Kasumi-1 (cell line): Measurements from ENCODE around the gene EPHB4.
"Not testable (repeated sequence)": the region's sequence is repeated elsewhere in the genome, so short reads cannot be mapped to it uniquely, and the experiment has no call there.

Source experiments
- DNase-seq, 2 experiments: peaks; one replicate each; lab custom pipeline; 2025; lab: John Stamatoyannopoulos, UW

EPHB4 gene

DNA sequence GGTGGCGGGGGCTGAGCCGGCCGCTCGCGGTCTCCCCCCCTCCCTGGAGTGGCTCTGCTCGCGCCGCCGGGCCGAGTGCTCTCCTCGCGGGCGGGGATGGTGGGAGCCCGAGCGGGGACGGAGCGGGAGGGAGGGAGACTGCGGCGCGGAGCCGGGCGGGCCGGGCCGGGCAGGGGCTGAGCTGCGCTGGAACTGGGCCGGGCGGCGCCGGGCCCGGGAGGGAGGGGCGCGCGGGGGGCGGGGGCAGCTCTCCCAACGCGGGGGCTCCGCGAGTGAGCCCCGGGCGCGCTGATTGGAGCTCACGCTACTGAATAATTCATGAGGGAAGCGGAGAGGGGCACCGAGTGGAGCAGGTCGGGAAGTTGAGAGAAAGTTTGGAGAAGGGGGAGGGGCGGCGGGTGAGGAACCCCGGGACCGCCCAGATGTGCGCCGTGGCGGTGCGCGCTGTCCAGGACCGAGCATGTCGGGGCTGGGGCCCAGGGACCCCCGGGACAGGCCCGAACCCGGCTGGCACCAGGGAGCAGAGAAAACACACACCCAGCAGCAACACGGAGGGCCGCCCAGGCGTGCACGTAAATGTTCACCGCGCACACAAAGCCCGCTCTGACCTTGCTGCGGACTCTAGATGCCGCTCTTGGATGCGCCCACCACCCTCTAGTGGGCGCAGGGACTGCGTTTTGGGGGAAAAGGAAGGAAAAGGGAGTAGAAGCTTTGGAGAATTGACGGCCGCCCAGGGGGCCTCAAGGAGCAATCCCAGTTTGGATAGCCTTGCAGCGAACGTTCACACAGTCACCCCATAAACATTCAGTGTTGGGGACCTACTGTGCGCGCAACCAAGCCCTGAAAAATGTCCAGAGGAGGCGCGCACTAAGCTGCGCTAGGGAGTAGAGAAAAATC is at the start of gene EPHB4:
Gene EPHB4 (minus strand): TSS at position 194 of the 897 bp plus-strand sequence. CDS start 493 bp downstream, outside the sequence.
- peak; percentile 86 for DNase-seq

DNA sequence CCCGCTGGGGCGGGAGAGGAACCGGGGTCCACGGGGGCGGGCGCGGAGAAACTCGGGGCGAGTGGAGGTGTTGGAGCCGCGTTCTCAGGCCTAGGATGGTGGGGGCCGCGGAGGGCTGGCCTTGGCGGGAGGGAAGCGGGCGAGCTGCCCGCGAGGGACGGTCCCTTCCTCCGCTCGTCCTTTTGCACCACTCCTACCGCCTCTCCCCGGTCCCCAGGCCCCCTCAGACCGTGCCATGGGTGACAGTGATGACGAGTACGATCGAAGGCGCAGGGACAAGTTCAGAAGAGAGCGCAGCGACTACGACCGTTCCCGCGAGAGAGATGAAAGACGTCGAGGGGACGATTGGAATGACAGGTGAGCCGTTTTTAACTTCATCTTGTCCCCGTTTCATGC is 48.0 kb upstream of the EPHB4 start:
- DNase-seq, result peak in 1 of 2 experiments; percentile 17

GRCh38 chr7:100874577-100875355 is 47.4 kb upstream of the EPHB4 start, which contains the start of gene SRRT:
Gene SRRT (plus strand): TSS chr7:100875103. CDS start chr7:100875591, 488 bp downstream.
- DNase-seq, result peak; percentile 94 to 96

GRCh38 chr7:100874300-100874576 is 46.9 kb upstream of the EPHB4 start:
- no peak for DNase-seq

DNA sequence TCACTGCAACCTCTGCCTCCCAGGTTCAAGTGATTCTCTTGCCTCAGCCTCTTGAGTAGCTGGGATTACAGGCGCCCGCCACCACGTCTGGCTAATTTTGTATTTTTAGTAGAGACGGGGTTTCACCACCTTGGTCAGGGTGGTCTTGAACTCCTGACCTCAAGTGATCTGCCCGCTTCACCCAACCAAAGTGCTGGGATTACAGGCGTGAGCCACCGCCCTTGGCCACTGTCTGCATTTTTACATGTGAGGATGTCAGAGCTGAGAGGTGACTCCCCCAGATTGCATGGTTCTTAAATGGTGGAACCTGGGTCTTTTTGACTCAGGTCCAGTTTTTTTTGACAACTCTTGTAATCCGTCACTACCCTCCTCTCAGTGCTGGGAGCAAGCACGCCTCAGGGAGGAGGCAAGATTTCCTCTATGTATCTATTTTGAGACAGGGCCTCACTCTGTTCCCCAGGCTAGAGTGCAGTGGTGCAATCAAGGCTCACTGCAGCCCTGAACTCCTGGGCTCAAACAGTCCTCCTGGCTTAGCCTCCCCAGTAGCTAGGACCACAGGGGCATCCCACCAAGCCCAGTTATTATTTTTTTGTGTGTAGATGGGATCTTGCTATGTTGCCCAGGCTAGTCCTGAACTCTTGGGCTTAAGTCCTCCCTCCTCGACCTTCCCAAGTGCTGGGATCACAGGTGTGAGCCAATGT is 46.4 kb upstream of the EPHB4 start:
- DNase-seq, result no peak

DNA sequence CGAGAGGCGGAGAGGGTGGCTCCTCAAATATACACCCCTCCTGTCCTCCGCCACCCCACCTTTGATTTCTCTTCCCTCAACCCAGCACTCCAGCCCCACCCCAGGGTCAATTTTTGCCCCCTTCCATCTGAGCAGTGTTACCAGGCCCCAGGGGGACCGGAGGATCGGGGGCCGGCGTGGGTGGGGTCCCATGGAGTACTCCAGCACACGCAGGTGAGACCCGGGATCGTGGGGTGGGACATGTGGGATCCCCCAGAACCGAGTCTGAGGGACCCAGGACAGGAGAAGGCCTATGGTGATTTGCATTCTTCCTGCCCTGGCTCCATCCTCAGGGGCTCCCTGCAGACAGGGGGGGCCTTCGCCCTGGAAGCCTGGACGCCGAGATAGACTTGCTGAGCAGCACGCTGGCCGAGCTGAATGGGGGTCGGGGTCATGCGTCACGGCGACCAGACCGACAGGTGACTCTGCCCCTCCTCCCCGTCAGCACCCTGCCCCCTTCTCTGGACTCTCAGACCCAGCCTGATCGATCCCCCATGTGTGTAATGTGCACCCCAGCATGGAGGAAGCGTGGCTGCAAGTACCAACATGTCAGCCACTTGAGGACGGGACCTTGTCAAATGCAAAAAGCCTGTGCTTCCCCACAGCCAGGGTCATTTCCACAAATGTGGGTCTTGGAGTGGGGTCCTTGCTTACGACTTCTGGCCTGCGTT is 40.6 kb upstream of the EPHB4 start:
- DNase-seq, result no peak

- peak; percentile 18 to 42 for DNase-seq
Observed at GRCh38 chr7:100867040-100867775, 39.9 kb upstream of the EPHB4 start, which contains the start of gene TRIP6. Gene TRIP6 (plus strand): TSS chr7:100867387. CDS start chr7:100867498, 111 bp downstream.

GRCh38 chr7:100866729-100867039 is 39.4 kb upstream of the EPHB4 start:
- DNase-seq, result no peak

DNA sequence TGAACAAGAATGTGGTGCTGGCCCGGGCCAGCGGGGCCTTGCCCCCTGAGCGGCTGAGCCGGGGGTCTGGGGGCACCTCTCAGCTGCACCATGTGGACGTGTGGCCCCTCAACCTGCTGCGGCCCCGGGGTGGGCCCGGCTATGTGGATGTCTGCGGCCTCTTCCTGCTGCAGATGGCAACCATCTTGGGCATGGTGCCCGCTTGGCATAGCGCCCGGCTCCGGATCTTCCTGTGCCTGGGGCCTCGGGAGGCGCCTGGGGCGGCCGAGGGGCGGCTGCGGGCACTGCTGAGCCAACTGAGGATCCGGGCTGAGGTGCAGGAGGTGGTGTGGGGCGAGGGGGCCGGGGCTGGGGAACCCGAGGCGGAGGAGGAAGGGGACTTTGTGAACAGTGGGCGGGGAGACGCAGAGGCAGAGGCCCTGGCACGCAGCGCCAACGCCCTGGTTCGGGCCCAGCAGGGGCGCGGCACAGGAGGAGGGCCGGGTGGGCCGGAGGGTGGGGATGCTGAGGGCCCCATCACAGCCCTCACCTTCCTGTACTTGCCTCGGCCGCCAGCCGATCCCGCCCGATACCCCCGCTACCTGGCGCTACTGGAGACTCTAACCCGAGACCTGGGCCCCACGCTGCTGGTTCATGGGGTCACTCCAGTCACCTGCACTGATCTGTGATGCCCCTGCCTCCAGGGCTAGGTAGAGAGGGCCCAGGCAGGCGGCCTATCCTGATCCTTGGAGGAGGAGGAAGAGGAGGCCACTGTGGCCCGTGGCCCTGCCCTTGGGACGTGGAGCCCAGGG is 38.8 kb upstream of the EPHB4 start:
- DNase-seq, result no peak

DNA sequence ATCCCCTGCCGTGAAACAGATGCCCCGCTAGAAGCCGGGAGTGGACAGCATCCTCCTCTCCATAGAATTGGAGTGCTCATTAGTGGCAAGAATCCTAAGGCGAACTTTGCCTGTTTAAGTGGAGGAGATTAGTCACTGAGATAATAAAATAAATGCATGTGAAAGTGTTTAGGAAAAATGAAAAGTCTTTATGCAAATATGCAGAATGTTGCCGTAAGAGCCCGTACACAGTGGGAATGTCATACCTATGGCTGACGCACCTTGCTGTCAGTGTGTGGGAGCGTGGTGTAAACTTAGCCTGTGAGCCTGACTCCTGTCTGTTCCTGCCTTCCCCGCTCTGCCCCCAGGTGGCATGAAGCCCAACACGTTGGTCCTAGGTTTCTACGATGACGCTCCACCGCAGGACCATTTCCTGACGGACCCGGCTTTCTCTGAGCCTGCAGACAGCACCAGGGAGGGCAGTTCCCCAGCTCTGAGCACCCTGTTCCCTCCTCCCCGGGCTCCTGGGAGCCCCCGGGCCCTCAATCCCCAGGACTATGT is 38.1 kb upstream of the EPHB4 start:
- no peak for DNase-seq

DNA sequence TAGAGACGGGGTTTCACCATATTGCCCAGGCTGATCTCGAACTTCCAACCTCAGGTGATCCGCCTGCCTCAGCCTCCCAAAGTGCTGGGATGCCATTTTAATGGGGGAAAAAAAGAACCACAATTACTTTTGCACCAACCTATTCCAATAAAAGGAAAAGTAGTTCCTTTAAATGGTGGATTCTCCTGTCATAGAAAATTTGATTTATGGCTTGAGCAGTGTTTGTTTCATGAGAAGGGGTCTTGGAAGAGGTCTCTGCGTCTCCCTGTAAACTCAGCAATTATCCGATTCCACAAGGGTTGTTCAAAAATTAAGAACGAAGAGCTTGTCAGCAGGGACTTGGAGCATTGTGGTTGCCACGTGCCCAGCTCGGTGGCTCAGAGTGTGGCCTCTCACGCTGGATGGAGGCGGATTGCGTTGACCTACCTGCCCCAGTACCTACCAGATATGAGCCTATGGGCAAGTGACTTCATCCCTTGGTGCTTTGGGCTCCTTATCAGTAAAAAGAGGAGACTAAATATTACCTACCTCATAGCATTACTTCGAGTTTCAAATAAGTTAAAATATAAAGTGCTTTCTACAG is 37.0 kb upstream of the EPHB4 start:
- no peak for DNase-seq

GRCh38 chr7:100863406-100863950 is 36.2 kb upstream of the EPHB4 start:
- no peak for DNase-seq

- no peak for DNase-seq
Observed at GRCh38 chr7:100861616-100861985, 34.3 kb upstream of the EPHB4 start.

- no peak for DNase-seq
Observed at GRCh38 chr7:100860702-100861615, 33.6 kb upstream of the EPHB4 start.

DNA sequence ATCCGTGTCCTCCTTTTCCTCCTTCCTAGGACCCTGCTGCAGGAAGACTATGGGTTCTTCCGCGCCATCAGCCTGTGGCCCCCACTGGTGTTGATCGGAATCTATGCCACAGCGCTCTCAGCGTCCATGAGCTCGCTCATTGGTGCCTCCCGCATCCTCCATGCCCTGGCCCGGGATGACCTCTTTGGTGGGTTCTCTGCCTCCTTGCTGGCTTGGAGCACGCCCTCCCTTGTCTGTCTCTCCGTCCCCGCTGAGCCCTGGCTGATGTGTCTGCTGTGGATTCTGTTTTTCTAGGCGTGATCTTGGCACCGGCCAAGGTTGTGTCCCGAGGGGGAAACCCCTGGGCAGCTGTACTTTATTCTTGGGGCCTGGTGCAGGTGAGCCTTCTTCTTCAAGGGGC is 32.5 kb upstream of the EPHB4 start:
- DNase-seq, result no peak

- no peak for DNase-seq
Observed at GRCh38 chr7:100856871-100857282, 29.6 kb upstream of the EPHB4 start.

GRCh38 chr7:100855515-100855914 is 28.2 kb upstream of the EPHB4 start:
- DNase-seq, result no peak

GRCh38 chr7:100854899-100855298 is 27.6 kb upstream of the EPHB4 start:
- DNase-seq, result not testable (repeated sequence)
